HepG2 (cell line): Measurements from ENCODE around the gene C9orf50. TPM values are rescaled to one million over a fixed set of nuclear protein-coding genes. Genes with fewer than 3 reads are reported as not detected.

Experiments used
- CEBPB ChIP-seq: IDR thresholded peaks from 2 replicates; pipeline ENCODE4 v1.6.1; 2011; ENCODE audit warnings: low read depth, low read length, improper control_type of control experiment, borderline replicate concordance
- GTF3A ChIP-seq: sonication (generic); formaldehyde crosslinking; conservative IDR thresholded peaks from 2 replicates; pipeline ENCODE4 v1.4.0; 2020; ENCODE audit warnings: mild to moderate bottlenecking, missing genetic modification reagents
- NONO ChIP-seq, 2 experiments: fragments of 450-650 bp in 1 of 2; sonication (generic) in 1 of 2; formaldehyde crosslinking in 1 of 2; IDR thresholded peaks in 1 of 2; conservative IDR thresholded peaks in 1 of 2; 2 replicates each; pipeline versions ENCODE4 v1.6.1 to v1.8.0; 2017 to 2022; ENCODE audit warnings: mild to moderate bottlenecking in 1 of 2, missing genetic modification reagents in 1 of 2, moderate library complexity in 1 of 2
- NPAS2 ChIP-seq: sonication (generic); formaldehyde crosslinking; IDR thresholded peaks from 2 replicates; pipeline ENCODE4 v1.8.0; 2022; ENCODE audit warnings: mild to moderate bottlenecking, missing genetic modification reagents, borderline replicate concordance
- PRDM10 ChIP-seq: sonication (generic); formaldehyde crosslinking; IDR thresholded peaks from 2 replicates; pipeline ENCODE4 v1.4.0; 2020; ENCODE audit warnings: low read depth, missing genetic modification reagents
- SAP130 ChIP-seq: IDR thresholded peaks from 2 replicates; pipeline ENCODE4 v1.6.1; 2016; ENCODE audit warnings: low read depth
- TP53 ChIP-seq: sonication (generic); formaldehyde crosslinking; conservative IDR thresholded peaks from 2 replicates; pipeline ENCODE4 v1.4.0; 2020; ENCODE audit warnings: missing genetic modification reagents
- XRCC5 ChIP-seq: fragments of 200-400 bp; formaldehyde crosslinking; optimal IDR thresholded peaks from 2 replicates; pipeline ENCODE3; 2017; ENCODE audit warnings: mild to moderate bottlenecking, low read length
- ZBED4 ChIP-seq: sonication (generic); formaldehyde crosslinking; IDR thresholded peaks from 2 replicates; pipeline ENCODE4 v1.4.0; 2020; ENCODE audit warnings: missing genetic modification reagents, borderline replicate concordance
- ZBTB7A ChIP-seq: sonication (generic); formaldehyde crosslinking; IDR thresholded peaks from 2 replicates; pipeline ENCODE4 v1.8.0; 2022; ENCODE audit warnings: mild to moderate bottlenecking, missing genetic modification reagents
- ZC3H13 ChIP-seq: sonication (generic); formaldehyde crosslinking; IDR thresholded peaks from 2 replicates; pipeline ENCODE4 v1.8.1; 2023; ENCODE audit warnings: mild to moderate bottlenecking, missing genetic modification reagents, moderate library complexity
- ZKSCAN1 ChIP-seq: fragments of 150-350 bp; IDR thresholded peaks from 2 replicates; pipeline ENCODE4 v1.6.1; 2014; ENCODE audit warnings: low read length
- ZNF20 ChIP-seq: sonication (generic); formaldehyde crosslinking; IDR thresholded peaks from 2 replicates; pipeline ENCODE4 v1.4.0; 2020; ENCODE audit warnings: mild to moderate bottlenecking, moderate library complexity, missing genetic modification reagents
- ZNF232 ChIP-seq: sonication (generic); formaldehyde crosslinking; IDR thresholded peaks from 2 replicates; pipeline ENCODE4 v1.4.0; 2020; ENCODE audit warnings: missing genetic modification reagents, borderline replicate concordance
- ZNF281 ChIP-seq: sonication (generic); formaldehyde crosslinking; IDR thresholded peaks from 2 replicates; pipeline ENCODE4 v1.4.0; 2020; ENCODE audit warnings: missing genetic modification reagents, borderline replicate concordance
- ZNF337 ChIP-seq: sonication (generic); formaldehyde crosslinking; IDR thresholded peaks from 2 replicates; pipeline ENCODE4 v1.5.1; 2020; ENCODE audit warnings: missing genetic modification reagents, low read depth, mild to moderate bottlenecking, borderline replicate concordance
- ZNF737 ChIP-seq: sonication (generic); formaldehyde crosslinking; IDR thresholded peaks from 2 replicates; pipeline ENCODE4 v1.5.0; 2020; ENCODE audit warnings: missing genetic modification reagents, mild to moderate bottlenecking, borderline replicate concordance
- ZSCAN12 ChIP-seq: sonication (generic); formaldehyde crosslinking; IDR thresholded peaks from 2 replicates; pipeline ENCODE4 v1.9.0; 2021; ENCODE audit warnings: mild to moderate bottlenecking, missing genetic modification reagents
- polyA plus RNA-seq, 8 experiments: library from polyadenylated mRNA; depleted of rRNA in 3 of 8; stranded (reverse) in 7 of 8; unstranded in 1 of 8; fragments of >200 nt; fragmentation: Illumina TruSeq in 4 of 8; extraction: Trizol in 4 of 8; gene quantifications; 2 replicates each; pipeline versions ENCODE4 v1.2.1 to v1.2.3, GENCODE V29; 2011 to 2016; ENCODE audit warnings: low read depth in 4 of 8, missing spikeins in 1 of 8, mixed read lengths in 1 of 8; ENCODE audit not compliant: insufficient read depth in 1 of 8
- total RNA-seq, 5 experiments: library from RNA; depleted of rRNA; stranded (reverse); fragments of >200 nt; fragmentation: Illumina TruSeq; extraction: Trizol; gene quantifications; 2 replicates each; pipeline ENCODE4 v1.2.3, GENCODE V29; 2016; ENCODE audit warnings: low read depth in 1 of 5

Gene C9orf50
- total and polyA plus RNA-seq, 2 of the 13 experiments (the other 11 are each of a cell fraction or from before 2014, with no cell fraction given): not detected

GRCh38 chr9:129567842-129568559 is 52.9 kb downstream of the C9orf50 start (continued):
- no peak for TF ChIP-seq ZBED4
- peak; percentile 14 for TF ChIP-seq XRCC5
- TF ChIP-seq ZNF337 (CRISPR knock-in tag): no peak
- TF ChIP-seq GTF3A: 0 out of 2 replicates have a peak, but pooled peaks have one; percentile 3
- no peak for TF ChIP-seq NONO (IDR thresholded peaks at IDR 0.05)
- TF ChIP-seq NONO (CRISPR knock-in tag; conservative IDR thresholded peaks at IDR 0.05): 0 out of 2 replicates have a peak, but pooled peaks have one; percentile 9
- no peak; the same call in 1 of the 2 replicates for TF ChIP-seq SAP130
- no peak; the same call in 1 of the 2 replicates for TF ChIP-seq ZNF232 (CRISPR knock-in tag)
- TF ChIP-seq ZBTB7A (CRISPR knock-in tag): no peak
- no peak for TF ChIP-seq ZNF737
- no peak for TF ChIP-seq NPAS2 (CRISPR knock-in tag)
- TF ChIP-seq ZSCAN12 (CRISPR knock-in tag): no peak
- TF ChIP-seq ZNF20 (CRISPR knock-in tag): 0 out of 2 replicates have a peak, but pooled peaks have one; percentile 6
- no peak for TF ChIP-seq ZNF281 (CRISPR knock-in tag)
- no peak for TF ChIP-seq TP53
- TF ChIP-seq ZC3H13 (CRISPR knock-in tag): no peak
- no peak for TF ChIP-seq ZKSCAN1
- TF ChIP-seq PRDM10 (CRISPR knock-in tag): no peak
- TF ChIP-seq CEBPB: no peak
